PC-9 (cell line): Measurements from ENCODE around the gene TMEM273. TPM values are rescaled to one million over a fixed set of nuclear protein-coding genes. Genes with fewer than 3 reads are reported as not detected.
A peak's percentile ranks its signal among the peaks of the same experiment; 100 is the strongest.

Experiments used
- BruUV-seq: library from RNA; stranded (reverse); fragments of 400-500 nt; replicated peaks from 2 replicates; lab custom pipeline; 2021; lab: Mats Ljungman, UMichigan
- CTCF ChIA-PET: fragments of 300-600 bp; sonication (Branson Sonifier 250); formaldehyde crosslinking; loops from one replicate; lab custom pipeline; 2022; ENCODE audit warnings: antibody characterized with exemption; lab: Charles Lee
- POLR2A ChIA-PET: fragments of 300-600 bp; sonication (Branson Sonifier 250); formaldehyde crosslinking; loops from one replicate; lab custom pipeline; 2022; ENCODE audit warnings: antibody characterized with exemption; ENCODE audit not compliant: unreplicated experiment; lab: Charles Lee
- DNase-seq, 2 experiments: peaks; one replicate each; pipeline versions ENCODE4 v3.0.0 to v3.0.0-alpha.2; 2015 to 2022; ENCODE audit warnings: mixed read lengths in 1 of 2
- H2AFZ ChIP-seq: fragments of 200-600 bp; sonication (generic); 2 replicates; pipeline ENCODE4 v1.8.1; 2017; ENCODE audit warnings: antibody characterized with exemption
- H3F3A ChIP-seq: fragments of 200-600 bp; sonication (generic); 2 replicates; pipeline ENCODE4 v1.8.1; 2017; ENCODE audit warnings: antibody characterized with exemption, mild to moderate bottlenecking, low read depth; ENCODE audit not compliant: insufficient read depth
- H3K27ac ChIP-seq: fragments of 200-600 bp; sonication (generic); 2 replicates; pipeline ENCODE4 v1.6.1; 2016; ENCODE audit warnings: mixed run types
- H3K27me3 ChIP-seq: fragments of 200-600 bp; sonication (generic); 2 replicates; pipeline ENCODE4 v1.6.1; 2016; ENCODE audit warnings: low read depth, mixed run types; ENCODE audit not compliant: insufficient read depth
- H3K36me3 ChIP-seq: fragments of 200-600 bp; sonication (generic); 2 replicates; pipeline ENCODE4 v1.6.1; 2016; ENCODE audit warnings: low read depth, mixed run types
- H3K4me1 ChIP-seq: fragments of 200-600 bp; sonication (generic); replicated peaks from 2 replicates; pipeline ENCODE4 v1.6.1; 2016; ENCODE audit warnings: mixed run types; ENCODE audit not compliant: insufficient read depth
- H3K4me2 ChIP-seq: fragments of 200-600 bp; sonication (generic); 2 replicates; pipeline ENCODE4 v1.6.1; 2017; ENCODE audit warnings: mixed run types
- H3K4me3 ChIP-seq: fragments of 200-600 bp; sonication (generic); 2 replicates; pipeline ENCODE4 v1.6.1; 2016; ENCODE audit warnings: mixed run types
- H3K79me2 ChIP-seq: fragments of 200-600 bp; sonication (generic); 2 replicates; pipeline ENCODE4 v1.6.1; 2017; ENCODE audit warnings: low read depth, mixed run types
- H3K9me2 ChIP-seq: fragments of 200-600 bp; sonication (generic); 2 replicates; pipeline ENCODE4 v1.8.1; 2017; ENCODE audit warnings: mild to moderate bottlenecking; ENCODE audit not compliant: insufficient read depth
- H3K9me3 ChIP-seq: fragments of 200-600 bp; sonication (generic); 2 replicates; pipeline ENCODE4 v1.8.1; 2016; ENCODE audit warnings: low read depth; ENCODE audit not compliant: insufficient read depth
- H4K20me1 ChIP-seq: fragments of 200-600 bp; sonication (generic); 2 replicates; pipeline ENCODE4 v1.8.1; 2017; ENCODE audit not compliant: insufficient read depth
- CTCF ChIP-seq: fragments of 200-600 bp; sonication (generic); conservative IDR thresholded peaks from 2 replicates; pipeline ENCODE4 v1.6.1; 2017; ENCODE audit warnings: mixed run types, antibody characterized with exemption, mild to moderate bottlenecking, moderate library complexity
- EZH2 ChIP-seq: fragments of 200-600 bp; sonication (generic); IDR thresholded peaks from 2 replicates; pipeline ENCODE4 v1.8.0; 2017; ENCODE audit warnings: antibody characterized with exemption, low read depth
- intact Hi-C: fragments of 100-400 bp; cut with micrococcal nuclease; formaldehyde crosslinking; loops from one replicate; pipeline ENCODE4 v1.10.0; 2022; ENCODE audit not compliant: unreplicated experiment
- total RNA-seq: library from RNA; stranded (reverse); gene quantifications from 2 replicates; pipeline ENCODE4 v1.2.3, GENCODE V29; 2021

The TMEM273 gene
- total RNA-seq, 1 experiment from 2014 or later: 0.26 TPM

- Histone ChIP-seq H3K4me1 (peaks cover 11% of the 10 kb centered on the region), H3F3A (no peaks in the 10 kb centered on the region), H3K4me2 (no peak overlapping the region), H3K9me3 (no peaks in the 10 kb centered on the region), H3K9me2 (no peaks in the 10 kb centered on the region), H3K27ac (no peak overlapping the region), H4K20me1 (no peaks in the 10 kb centered on the region), H3K79me2 (no peaks in the 10 kb centered on the region), H3K27me3 (no peaks in the 10 kb centered on the region), H3K4me3 (no peak overlapping the region), H2AFZ (no peak overlapping the region), H3K36me3 (no peaks in the 10 kb centered on the region)
- POLR2A ChIA-PET: no interaction called here
- intact Hi-C loops: no loop called here
- TF ChIP-seq EZH2 (no peak), CTCF (no peak)
- DNase-seq: no peak
- BruUV-seq: no TSS peak
- CTCF ChIA-PET: no interaction called here
Observed at GRCh38 chr10:49194212-49194920, 6.2 kb upstream of the TMEM273 start.

GRCh38 chr10:49191349-49191748, 3.2 kb upstream of the TMEM273 start:
- BruUV-seq: no TSS peak
- Histone ChIP-seq H3K4me2 (no peak overlapping the region), H3K4me3 (no peak overlapping the region), H3K27me3 (no peaks in the 10 kb centered on the region), H3F3A (peaks cover 6% of the 10 kb centered on the region; the same call in 1 of the 2 replicates), H3K4me1 (peaks cover 28% of the 10 kb centered on the region), H3K9me2 (no peaks in the 10 kb centered on the region), H2AFZ (no peak overlapping the region), H3K9me3 (no peaks in the 10 kb centered on the region), H3K36me3 (no peaks in the 10 kb centered on the region), H3K79me2 (no peaks in the 10 kb centered on the region), H4K20me1 (no peaks in the 10 kb centered on the region), H3K27ac (no peak overlapping the region)
- DNase-seq: no peak
- POLR2A ChIA-PET: interaction anchor here (0.6 kb wide), 1 partner anchor 29 kb away, joined by 3 read pairs; no protein-coding TSS in a partner anchor
- intact Hi-C loops: no loop called here
- CTCF ChIA-PET: no interaction called here
- TF ChIP-seq CTCF (no peak), EZH2 (no peak)

GRCh38 chr10:49189422-49189821, 1.2 kb upstream of the TMEM273 start:
- no peaks in the 10 kb centered on the region for H4K20me1 ChIP-seq
- no peak for DNase-seq
- peak overlapping the region; percentile 64 for H3K4me2 ChIP-seq
- POLR2A ChIA-PET: no interaction called here
- H3K9me3 ChIP-seq: no peaks in the 10 kb centered on the region
- no peaks in the 10 kb centered on the region for H3K27me3 ChIP-seq
- H3F3A ChIP-seq: peaks cover 6% of the 10 kb centered on the region; the same call in 1 of the 2 replicates
- no peak overlapping the region for H3K4me3 ChIP-seq
- intact Hi-C loops: no loop called here
- CTCF ChIA-PET: no interaction called here
- H3K79me2 ChIP-seq: no peaks in the 10 kb centered on the region
- H3K36me3 ChIP-seq: no peaks in the 10 kb centered on the region
- TF ChIP-seq CTCF (no peak), EZH2 (no peak)
- H3K9me2 ChIP-seq: no peaks in the 10 kb centered on the region
- BruUV-seq: no TSS peak
- H3K27ac ChIP-seq: peak overlapping the region; percentile 52
- peaks cover 28% of the 10 kb centered on the region for H3K4me1 ChIP-seq
- 0 out of 2 replicates have a peak overlapping the region, but pooled peaks have one; percentile 50 for H2AFZ ChIP-seq
